SH-SY5Y (cell line): Measurements from ENCODE around the gene UFSP2.

ENCODE experiments used
- GATA2 ChIP-seq: IDR thresholded peaks from 2 replicates; pipeline ENCODE4 v1.6.1; 2011; ENCODE audit warnings: mild to moderate bottlenecking, low read depth, low read length
- GATA3 ChIP-seq: IDR thresholded peaks from 2 replicates; pipeline ENCODE4 v1.6.1; 2011; ENCODE audit warnings: low read depth, mild to moderate bottlenecking, low read length, moderate library complexity

DNA sequence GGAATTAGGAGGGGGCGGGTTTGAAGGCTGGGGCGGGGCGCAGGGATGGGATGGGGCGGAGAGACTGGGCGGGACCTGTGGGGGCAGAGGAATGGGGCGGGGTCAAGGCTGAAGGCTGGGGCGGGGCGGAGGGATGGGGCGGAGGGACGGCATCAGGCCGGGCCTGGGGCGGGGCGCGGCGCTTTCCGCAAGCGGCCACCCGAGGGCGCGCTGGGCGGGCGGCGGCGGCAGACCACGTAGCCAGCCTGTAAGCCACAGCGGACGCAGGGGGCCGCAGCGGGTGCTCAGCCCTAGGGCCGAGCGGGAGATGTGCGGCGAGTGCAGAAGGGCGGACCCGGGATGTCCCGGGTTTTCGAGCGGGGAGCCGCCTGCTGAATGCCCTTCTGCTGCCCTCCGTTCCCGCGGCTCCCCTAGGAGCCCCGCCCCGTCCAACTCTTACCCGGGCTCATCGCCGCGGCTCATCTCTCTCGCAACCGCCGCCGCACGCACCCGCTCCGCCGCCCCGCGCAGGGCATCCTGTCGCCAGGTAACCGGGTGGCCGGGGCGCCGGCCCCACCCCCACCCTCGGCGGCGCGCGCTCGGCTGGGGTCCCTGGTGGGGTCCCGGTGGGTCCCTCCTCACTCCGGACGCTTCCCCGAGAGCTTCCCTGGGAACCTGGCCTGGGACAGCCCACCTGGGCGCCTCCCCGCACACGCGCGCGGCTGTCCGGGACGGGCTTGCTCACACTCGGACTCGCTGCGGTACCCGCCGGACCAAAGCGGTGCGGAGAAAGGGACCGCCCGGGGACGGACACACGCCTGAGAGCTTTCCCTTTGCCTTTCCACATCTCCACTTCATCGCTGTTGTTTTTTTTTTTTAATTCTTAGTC, 45.7 kb upstream of the UFSP2 start, which contains the start of gene CCDC110:
- TF ChIP-seq GATA2 (no peak; the same call in 1 of the 2 replicates), GATA3 (no peak)
